WTC11 (cell line): ENCODE results near the gene UBL4A. TPM values are rescaled to one million over a fixed set of nuclear protein-coding genes. Genes with fewer than 3 reads are reported as not detected.
"Not testable (repeated sequence)": the region's sequence is repeated elsewhere in the genome, so short reads cannot be mapped to it uniquely, and the experiment has no call there.

Source experiments
- ATAC-seq: fragments of 200-7000 bp; cut with Tn5 transposase; 2 replicates; pipeline ENCODE4 v1.10.0; 2021; ENCODE audit warnings: mild to moderate bottlenecking, moderate library complexity
- CTCF ChIA-PET: fragments of 300-600 bp; sonication (Branson Sonifier 250); formaldehyde crosslinking; loops from one replicate; lab custom pipeline; 2021; ENCODE audit warnings: antibody characterized with exemption; lab: Charles Lee
- POLR2A ChIA-PET: fragments of 350-600 bp; sonication (Branson Sonifier 250); formaldehyde crosslinking; loops from one replicate; lab custom pipeline; 2021; ENCODE audit warnings: antibody characterized with exemption; lab: Charles Lee
- DNase-seq: peaks from one replicate; pipeline ENCODE4 v3.0.0; 2021; ENCODE audit warnings: low spot score
- H3K27ac Mint-ChIP-seq: 2 replicates; pipeline ENCODE4 v1.8.0; 2021; ENCODE audit warnings: mixed read lengths
- H3K27me3 Mint-ChIP-seq: 2 replicates; pipeline ENCODE4 v1.8.0; 2021; ENCODE audit warnings: low read depth, mild to moderate bottlenecking, moderate library complexity, mixed read lengths
- H3K36me3 Mint-ChIP-seq: 2 replicates; pipeline ENCODE4 v1.8.0; 2021; ENCODE audit warnings: mixed read lengths
- H3K4me1 Mint-ChIP-seq: 2 replicates; pipeline ENCODE4 v1.8.0; 2022; ENCODE audit warnings: mixed read lengths
- H3K4me3 Mint-ChIP-seq: 2 replicates; pipeline ENCODE4 v1.8.0; 2021; ENCODE audit warnings: mild to moderate bottlenecking, moderate library complexity, mixed read lengths
- H3K9me3 Mint-ChIP-seq: 2 replicates; pipeline ENCODE4 v1.8.0; 2021; ENCODE audit warnings: mixed read lengths
- CREM ChIP-seq: sonication (generic); formaldehyde crosslinking; IDR thresholded peaks from 2 replicates; pipeline ENCODE4 v1.8.1; 2022; ENCODE audit warnings: mild to moderate bottlenecking, missing genetic modification reagents, moderate library complexity
- ELF4 ChIP-seq: sonication (generic); formaldehyde crosslinking; IDR thresholded peaks from 2 replicates; pipeline ENCODE4 v1.8.1; 2022; ENCODE audit warnings: low read depth, mild to moderate bottlenecking, moderate library complexity, missing genetic modification reagents
- EMX1 ChIP-seq: fragments of 250-450 bp; sonication (Bioruptor Pico); IDR thresholded peaks from 2 replicates; pipeline ENCODE4 v1.8.0; 2021; ENCODE audit warnings: mild to moderate bottlenecking
- ESRRA ChIP-seq: sonication (generic); formaldehyde crosslinking; IDR thresholded peaks from 2 replicates; pipeline ENCODE4 v1.8.1; 2022; ENCODE audit warnings: mild to moderate bottlenecking, missing genetic modification reagents, borderline replicate concordance
- KAT7 ChIP-seq: sonication (generic); formaldehyde crosslinking; IDR thresholded peaks from 2 replicates; pipeline ENCODE4 v1.8.1; 2023; ENCODE audit warnings: missing genetic modification reagents, mild to moderate bottlenecking, borderline replicate concordance
- MYBL2 ChIP-seq: sonication (generic); formaldehyde crosslinking; IDR thresholded peaks from 2 replicates; pipeline ENCODE4 v1.8.1; 2023; ENCODE audit warnings: mild to moderate bottlenecking, moderate library complexity, missing genetic modification reagents
- NFATC4 ChIP-seq: fragments of 250-450 bp; sonication (Bioruptor Pico); IDR thresholded peaks from 2 replicates; pipeline ENCODE4 v1.9.0; 2021; ENCODE audit warnings: mild to moderate bottlenecking
- NFYB ChIP-seq: sonication (generic); formaldehyde crosslinking; conservative IDR thresholded peaks from 2 replicates; pipeline ENCODE4 v1.8.0; 2022; ENCODE audit warnings: low read depth, missing genetic modification reagents
- SMAD3 ChIP-seq: sonication (generic); formaldehyde crosslinking; IDR thresholded peaks from 2 replicates; pipeline ENCODE4 v1.8.0; 2022; ENCODE audit warnings: missing genetic modification reagents, mild to moderate bottlenecking, borderline replicate concordance
- total RNA-seq: library from RNA; stranded (reverse); gene quantifications from 3 replicates; pipeline ENCODE4 v1.2.3, GENCODE V29; 2021
- TF ChIP-seq, protein P1 (sequence below): sonication (generic); formaldehyde crosslinking; IDR thresholded peaks from 2 replicates; pipeline ENCODE4 v1.8.0; 2022; ENCODE audit warnings: missing genetic modification reagents
- TF ChIP-seq, protein P2 (sequence below): sonication (generic); formaldehyde crosslinking; IDR thresholded peaks from 2 replicates; pipeline ENCODE4 v1.8.0; 2022; ENCODE audit warnings: mild to moderate bottlenecking, missing genetic modification reagents
- TF ChIP-seq, protein P3 (sequence below): sonication (generic); formaldehyde crosslinking; IDR thresholded peaks from 2 replicates; pipeline ENCODE4 v1.8.0; 2022; ENCODE audit warnings: mild to moderate bottlenecking, missing genetic modification reagents
- TF ChIP-seq, protein P4 (sequence below): fragments of 250-450 bp; sonication (Bioruptor Pico); IDR thresholded peaks from 2 replicates; pipeline ENCODE4 v1.8.0; 2021; ENCODE audit warnings: mild to moderate bottlenecking
- TF ChIP-seq, protein P5 (sequence below): sonication (generic); formaldehyde crosslinking; IDR thresholded peaks from 2 replicates; pipeline ENCODE4 v1.8.1; 2022; ENCODE audit warnings: mild to moderate bottlenecking, missing genetic modification reagents, moderate library complexity, borderline replicate concordance
- TF ChIP-seq, protein P6 (sequence below): sonication (generic); formaldehyde crosslinking; IDR thresholded peaks from 2 replicates; pipeline ENCODE4 v1.8.0; 2022; ENCODE audit warnings: mild to moderate bottlenecking, missing genetic modification reagents

Gene UBL4A
- total RNA-seq, 1 experiment from 2014 or later = 34.0 TPM

DNA sequence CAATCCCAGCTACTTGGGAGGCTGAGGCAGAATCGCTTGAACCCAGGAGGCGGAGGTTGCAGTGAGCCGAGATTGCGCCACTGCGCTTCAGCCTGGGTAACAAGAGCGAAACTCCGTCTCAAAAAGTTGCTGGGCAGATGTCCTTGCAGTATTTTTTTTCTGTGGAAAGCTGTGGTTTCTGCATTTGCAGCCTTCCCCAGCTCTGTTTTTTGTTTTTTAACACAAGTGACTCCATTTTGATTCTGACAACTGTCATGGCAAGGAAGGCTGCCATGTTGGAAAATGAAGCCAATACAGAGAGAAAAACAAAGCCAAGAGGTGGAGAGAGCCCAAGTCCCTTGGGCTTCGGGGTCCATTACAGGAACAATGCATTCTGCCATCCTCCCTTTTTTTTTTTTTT is 15.7 kb upstream of the UBL4A start (continued):
- no peak for TF ChIP-seq ELF4 (CRISPR knock-in tag)
- TF ChIP-seq, all 79 proteins: peak for 0

DNA sequence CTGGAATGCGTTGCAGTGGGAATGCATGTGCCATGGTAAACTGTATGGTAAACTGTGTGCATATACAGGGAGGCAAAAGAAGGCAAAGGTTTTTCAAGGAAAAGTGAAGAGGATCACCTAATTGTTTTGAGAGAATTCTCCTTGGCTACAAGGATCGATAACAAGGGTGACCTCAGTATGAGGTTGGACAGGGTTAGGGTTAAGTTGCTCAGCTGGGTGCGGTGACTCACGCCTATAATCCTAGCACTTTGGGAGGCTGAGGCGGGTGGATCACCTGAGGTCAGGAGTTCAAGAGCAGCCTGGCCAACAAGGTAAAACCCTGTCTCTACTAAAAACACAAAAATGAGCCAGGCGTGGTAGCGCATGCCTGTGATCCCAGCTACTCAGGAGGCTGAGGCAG is 15.0 kb upstream of the UBL4A start:
- CTCF ChIA-PET, H3K9me3 Mint-ChIP-seq, H3K27me3 Mint-ChIP-seq, H3K36me3 Mint-ChIP-seq, H3K4me3 Mint-ChIP-seq, DNase-seq, ATAC-seq, H3K27ac Mint-ChIP-seq, H3K4me1 Mint-ChIP-seq, POLR2A ChIA-PET: not testable (repeated sequence)

DNA sequence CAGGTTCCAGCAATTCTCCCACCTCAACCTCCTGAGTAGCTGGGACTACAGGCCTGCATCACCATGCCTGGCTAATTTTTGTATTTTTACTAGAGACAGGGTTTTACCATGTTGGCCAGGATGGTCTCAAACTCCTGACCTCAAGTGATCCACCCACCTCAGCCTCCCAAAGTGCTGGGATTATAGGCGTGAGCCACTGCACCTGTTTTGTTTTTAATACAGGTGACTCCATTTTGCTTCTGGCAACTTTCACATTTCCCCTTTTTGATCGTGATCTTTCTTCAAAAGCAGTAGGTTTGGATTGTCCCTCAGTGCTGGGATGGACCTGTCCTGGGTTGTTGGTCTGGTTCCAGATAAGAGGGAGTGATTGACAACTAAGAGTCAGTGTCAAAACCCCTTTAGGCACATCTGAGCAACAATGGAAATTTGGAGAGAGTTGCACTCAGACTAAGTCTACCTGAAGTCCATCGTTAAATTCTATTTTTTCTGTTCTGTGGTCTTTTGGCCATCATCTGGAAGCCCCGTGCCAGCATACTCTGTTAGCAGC is 10.2 kb upstream of the UBL4A start:
- H3K4me3 Mint-ChIP-seq, H3K27me3 Mint-ChIP-seq, H3K4me1 Mint-ChIP-seq, ATAC-seq, DNase-seq, H3K9me3 Mint-ChIP-seq, CTCF ChIA-PET, H3K27ac Mint-ChIP-seq, H3K36me3 Mint-ChIP-seq: not testable (repeated sequence)
- POLR2A ChIA-PET = interaction anchor here (0.7 kb wide), 1 partner anchor 49 kb away, joined by 3 read pairs; no protein-coding TSS in a partner anchor

DNA sequence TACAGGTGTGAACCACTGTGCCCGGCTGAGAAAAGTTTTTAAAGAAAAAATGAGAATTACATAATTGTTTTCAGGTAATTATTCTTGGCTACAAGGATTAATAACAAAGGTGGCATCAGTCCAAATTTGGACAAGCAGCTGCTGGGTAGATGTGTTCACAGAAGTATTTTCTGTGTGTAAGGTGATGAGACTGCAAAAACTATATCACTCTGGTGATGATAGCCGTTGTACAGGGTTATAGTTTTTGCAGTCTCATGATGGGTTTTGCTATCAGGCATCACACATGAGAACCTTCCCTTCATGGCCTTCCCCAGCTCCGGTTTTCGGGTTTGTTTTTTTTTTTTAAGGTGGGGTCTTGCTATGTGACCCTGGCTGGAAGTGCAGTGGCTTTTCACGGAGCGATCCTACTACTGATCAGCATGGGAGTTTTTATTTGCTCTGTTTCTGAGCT is 9.1 kb upstream of the UBL4A start:
- Mint-ChIP-seq H3K27me3 (peaks cover 5% of the 10 kb centered on the region; the same call in 1 of the 2 replicates), H3K4me3 (no peak overlapping the region), H3K27ac (no peak overlapping the region), H3K4me1 (no peaks in the 10 kb centered on the region), H3K9me3 (no peaks in the 10 kb centered on the region), H3K36me3 (no peaks in the 10 kb centered on the region)
- POLR2A ChIA-PET = no interaction called here
- CTCF ChIA-PET = interaction anchor here (0.6 kb wide), 1 partner anchor 72 kb away, joined by 3 read pairs; no protein-coding TSS in a partner anchor
- TF ChIP-seq, protein P1, sequence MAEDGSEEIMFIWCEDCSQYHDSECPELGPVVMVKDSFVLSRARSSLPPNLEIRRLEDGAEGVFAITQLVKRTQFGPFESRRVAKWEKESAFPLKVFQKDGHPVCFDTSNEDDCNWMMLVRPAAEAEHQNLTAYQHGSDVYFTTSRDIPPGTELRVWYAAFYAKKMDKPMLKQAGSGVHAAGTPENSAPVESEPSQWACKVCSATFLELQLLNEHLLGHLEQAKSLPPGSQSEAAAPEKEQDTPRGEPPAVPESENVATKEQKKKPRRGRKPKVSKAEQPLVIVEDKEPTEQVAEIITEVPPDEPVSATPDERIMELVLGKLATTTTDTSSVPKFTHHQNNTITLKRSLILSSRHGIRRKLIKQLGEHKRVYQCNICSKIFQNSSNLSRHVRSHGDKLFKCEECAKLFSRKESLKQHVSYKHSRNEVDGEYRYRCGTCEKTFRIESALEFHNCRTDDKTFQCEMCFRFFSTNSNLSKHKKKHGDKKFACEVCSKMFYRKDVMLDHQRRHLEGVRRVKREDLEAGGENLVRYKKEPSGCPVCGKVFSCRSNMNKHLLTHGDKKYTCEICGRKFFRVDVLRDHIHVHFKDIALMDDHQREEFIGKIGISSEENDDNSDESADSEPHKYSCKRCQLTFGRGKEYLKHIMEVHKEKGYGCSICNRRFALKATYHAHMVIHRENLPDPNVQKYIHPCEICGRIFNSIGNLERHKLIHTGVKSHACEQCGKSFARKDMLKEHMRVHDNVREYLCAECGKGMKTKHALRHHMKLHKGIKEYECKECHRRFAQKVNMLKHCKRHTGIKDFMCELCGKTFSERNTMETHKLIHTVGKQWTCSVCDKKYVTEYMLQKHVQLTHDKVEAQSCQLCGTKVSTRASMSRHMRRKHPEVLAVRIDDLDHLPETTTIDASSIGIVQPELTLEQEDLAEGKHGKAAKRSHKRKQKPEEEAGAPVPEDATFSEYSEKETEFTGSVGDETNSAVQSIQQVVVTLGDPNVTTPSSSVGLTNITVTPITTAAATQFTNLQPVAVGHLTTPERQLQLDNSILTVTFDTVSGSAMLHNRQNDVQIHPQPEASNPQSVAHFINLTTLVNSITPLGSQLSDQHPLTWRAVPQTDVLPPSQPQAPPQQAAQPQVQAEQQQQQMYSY (CRISPR knock-in tag) = no peak
- TF ChIP-seq, protein P2, sequence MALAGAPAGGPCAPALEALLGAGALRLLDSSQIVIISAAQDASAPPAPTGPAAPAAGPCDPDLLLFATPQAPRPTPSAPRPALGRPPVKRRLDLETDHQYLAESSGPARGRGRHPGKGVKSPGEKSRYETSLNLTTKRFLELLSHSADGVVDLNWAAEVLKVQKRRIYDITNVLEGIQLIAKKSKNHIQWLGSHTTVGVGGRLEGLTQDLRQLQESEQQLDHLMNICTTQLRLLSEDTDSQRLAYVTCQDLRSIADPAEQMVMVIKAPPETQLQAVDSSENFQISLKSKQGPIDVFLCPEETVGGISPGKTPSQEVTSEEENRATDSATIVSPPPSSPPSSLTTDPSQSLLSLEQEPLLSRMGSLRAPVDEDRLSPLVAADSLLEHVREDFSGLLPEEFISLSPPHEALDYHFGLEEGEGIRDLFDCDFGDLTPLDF (CRISPR knock-in tag) = no peak
- no peak for TF ChIP-seq KAT7 (CRISPR knock-in tag)
- TF ChIP-seq, protein P3, sequence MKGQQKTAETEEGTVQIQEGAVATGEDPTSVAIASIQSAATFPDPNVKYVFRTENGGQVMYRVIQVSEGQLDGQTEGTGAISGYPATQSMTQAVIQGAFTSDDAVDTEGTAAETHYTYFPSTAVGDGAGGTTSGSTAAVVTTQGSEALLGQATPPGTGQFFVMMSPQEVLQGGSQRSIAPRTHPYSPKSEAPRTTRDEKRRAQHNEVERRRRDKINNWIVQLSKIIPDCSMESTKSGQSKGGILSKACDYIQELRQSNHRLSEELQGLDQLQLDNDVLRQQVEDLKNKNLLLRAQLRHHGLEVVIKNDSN (CRISPR knock-in tag) = no peak
- TF ChIP-seq CREM = no peak
- TF ChIP-seq, protein P4, sequence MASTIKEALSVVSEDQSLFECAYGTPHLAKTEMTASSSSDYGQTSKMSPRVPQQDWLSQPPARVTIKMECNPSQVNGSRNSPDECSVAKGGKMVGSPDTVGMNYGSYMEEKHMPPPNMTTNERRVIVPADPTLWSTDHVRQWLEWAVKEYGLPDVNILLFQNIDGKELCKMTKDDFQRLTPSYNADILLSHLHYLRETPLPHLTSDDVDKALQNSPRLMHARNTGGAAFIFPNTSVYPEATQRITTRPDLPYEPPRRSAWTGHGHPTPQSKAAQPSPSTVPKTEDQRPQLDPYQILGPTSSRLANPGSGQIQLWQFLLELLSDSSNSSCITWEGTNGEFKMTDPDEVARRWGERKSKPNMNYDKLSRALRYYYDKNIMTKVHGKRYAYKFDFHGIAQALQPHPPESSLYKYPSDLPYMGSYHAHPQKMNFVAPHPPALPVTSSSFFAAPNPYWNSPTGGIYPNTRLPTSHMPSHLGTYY (CRISPR knock-in tag) = no peak
- TF ChIP-seq, protein P5, sequence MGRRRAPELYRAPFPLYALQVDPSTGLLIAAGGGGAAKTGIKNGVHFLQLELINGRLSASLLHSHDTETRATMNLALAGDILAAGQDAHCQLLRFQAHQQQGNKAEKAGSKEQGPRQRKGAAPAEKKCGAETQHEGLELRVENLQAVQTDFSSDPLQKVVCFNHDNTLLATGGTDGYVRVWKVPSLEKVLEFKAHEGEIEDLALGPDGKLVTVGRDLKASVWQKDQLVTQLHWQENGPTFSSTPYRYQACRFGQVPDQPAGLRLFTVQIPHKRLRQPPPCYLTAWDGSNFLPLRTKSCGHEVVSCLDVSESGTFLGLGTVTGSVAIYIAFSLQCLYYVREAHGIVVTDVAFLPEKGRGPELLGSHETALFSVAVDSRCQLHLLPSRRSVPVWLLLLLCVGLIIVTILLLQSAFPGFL (CRISPR knock-in tag) = no peak
- TF ChIP-seq SMAD3 (CRISPR knock-in tag) = no peak
- TF ChIP-seq MYBL2 (CRISPR knock-in tag) = no peak
- TF ChIP-seq NFYB = no peak
- TF ChIP-seq, protein P6, sequence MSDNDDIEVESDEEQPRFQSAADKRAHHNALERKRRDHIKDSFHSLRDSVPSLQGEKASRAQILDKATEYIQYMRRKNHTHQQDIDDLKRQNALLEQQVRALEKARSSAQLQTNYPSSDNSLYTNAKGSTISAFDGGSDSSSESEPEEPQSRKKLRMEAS (CRISPR knock-in tag) = no peak
- TF ChIP-seq NFATC4 (CRISPR knock-in tag) = no peak
- TF ChIP-seq EMX1 (CRISPR knock-in tag) = no peak
- no peak for TF ChIP-seq ESRRA
- DNase-seq (no peak), ATAC-seq (no peak)
